ENCODE data around the gene RBBP8NL. TPM values are rescaled to one million over a fixed set of nuclear protein-coding genes. Genes with fewer than 3 reads are reported as not detected.

RBBP8NL gene
- total RNA-seq, 1 experiment from 2014 or later = 39.2 TPM

DNA sequence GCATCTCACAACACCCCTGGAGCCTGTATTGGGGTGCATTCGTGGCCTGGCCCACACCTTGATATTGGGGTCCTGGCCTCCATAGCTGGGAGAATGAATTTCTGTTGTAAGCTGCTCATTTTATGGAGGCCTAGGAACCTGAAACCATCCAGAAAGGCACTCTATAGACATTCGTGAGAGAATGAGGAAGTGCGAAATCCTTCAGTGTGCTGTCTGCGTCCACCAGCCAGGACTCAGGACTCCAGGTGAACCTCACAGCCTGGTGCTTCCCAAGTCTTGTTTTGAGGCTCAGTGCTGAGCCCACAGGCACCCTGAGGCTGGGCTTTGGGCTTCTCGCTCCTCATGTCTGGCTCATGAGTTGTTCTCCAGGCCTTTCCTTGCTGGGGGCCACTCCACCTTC, 11.9 kb upstream of the RBBP8NL start:
- Histone ChIP-seq H3K27me3 (replicated peaks; ENCODE audit: control insufficient read depth, insufficient read depth, low read length) (no peaks in the 10 kb centered on the region), H3K9me3 (no peaks in the 10 kb centered on the region), H3K36me3 (ENCODE audit: control insufficient read depth, insufficient read depth, low read length) (no peaks in the 10 kb centered on the region), H3K4me3 (ENCODE audit: low read depth, low read length) (no peak overlapping the region), H3K4me1 (peaks cover 28% of the 10 kb centered on the region)
- H3K27ac Mint-ChIP-seq (ENCODE audit: unreplicated experiment) = peak overlapping the region; percentile 10
- no TSS peak for BruUV-seq (replicated peaks)
- TF ChIP-seq, protein P1, sequence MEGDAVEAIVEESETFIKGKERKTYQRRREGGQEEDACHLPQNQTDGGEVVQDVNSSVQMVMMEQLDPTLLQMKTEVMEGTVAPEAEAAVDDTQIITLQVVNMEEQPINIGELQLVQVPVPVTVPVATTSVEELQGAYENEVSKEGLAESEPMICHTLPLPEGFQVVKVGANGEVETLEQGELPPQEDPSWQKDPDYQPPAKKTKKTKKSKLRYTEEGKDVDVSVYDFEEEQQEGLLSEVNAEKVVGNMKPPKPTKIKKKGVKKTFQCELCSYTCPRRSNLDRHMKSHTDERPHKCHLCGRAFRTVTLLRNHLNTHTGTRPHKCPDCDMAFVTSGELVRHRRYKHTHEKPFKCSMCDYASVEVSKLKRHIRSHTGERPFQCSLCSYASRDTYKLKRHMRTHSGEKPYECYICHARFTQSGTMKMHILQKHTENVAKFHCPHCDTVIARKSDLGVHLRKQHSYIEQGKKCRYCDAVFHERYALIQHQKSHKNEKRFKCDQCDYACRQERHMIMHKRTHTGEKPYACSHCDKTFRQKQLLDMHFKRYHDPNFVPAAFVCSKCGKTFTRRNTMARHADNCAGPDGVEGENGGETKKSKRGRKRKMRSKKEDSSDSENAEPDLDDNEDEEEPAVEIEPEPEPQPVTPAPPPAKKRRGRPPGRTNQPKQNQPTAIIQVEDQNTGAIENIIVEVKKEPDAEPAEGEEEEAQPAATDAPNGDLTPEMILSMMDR (IDR thresholded peaks at IDR 0.05; ENCODE audit: insufficient read depth in 1 of 2, low read depth in 1 of 2, low read length in 1 of 2, severe bottlenecking in 1 of 2, unreplicated experiment in 1 of 2) = no peak
- intact Hi-C loops (cut with micrococcal nuclease; ENCODE audit: unreplicated experiment) = no loop called here
- H3K27me3 Mint-ChIP-seq (ENCODE audit: insufficient read depth, unreplicated experiment) = no peaks in the 10 kb centered on the region
- H3K4me1 Mint-ChIP-seq (ENCODE audit: low read depth, unreplicated experiment) = peaks cover 41% of the 10 kb centered on the region
- ChIA-PET POLR2A (interaction anchor here (0.6 kb wide), 1 partner anchor 355 kb away, joined by 3 read pairs; no protein-coding TSS in a partner anchor), CTCF (interaction anchor here (0.6 to 2.6 kb wide), 4 partner anchors 9 to 177 kb away, joined by 3 to 8 read pairs (median 4); no protein-coding TSS in a partner anchor)
- DNase-seq = no peak
- H3K4me3 Mint-ChIP-seq (ENCODE audit: unreplicated experiment) = no peak overlapping the region
- H3K36me3 Mint-ChIP-seq (ENCODE audit: insufficient read depth, unreplicated experiment) = no peaks in the 10 kb centered on the region
- no peaks in the 10 kb centered on the region for H3K9me3 Mint-ChIP-seq (ENCODE audit: unreplicated experiment)

DNA sequence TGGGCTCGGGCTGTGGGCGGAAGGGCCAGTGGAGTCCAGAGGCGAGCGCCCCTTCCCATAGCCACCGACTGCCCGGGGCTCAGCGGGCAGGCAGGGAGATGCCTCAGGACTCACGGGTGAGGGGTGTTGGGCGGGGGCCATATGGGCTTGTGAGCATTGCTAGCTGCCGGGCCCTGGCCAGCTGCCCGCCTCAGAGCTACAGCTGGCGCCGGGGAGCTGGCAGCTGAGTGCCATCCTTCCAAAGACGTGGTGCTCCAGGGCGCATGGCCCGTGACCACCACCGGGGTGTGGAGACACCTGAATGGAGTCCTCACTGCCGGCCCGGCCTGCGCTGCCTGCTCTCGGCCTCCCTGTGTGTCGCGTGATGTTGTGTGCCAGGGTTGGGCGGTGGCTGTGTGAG, 10.6 kb upstream of the RBBP8NL start:
- TF ChIP-seq, protein P1 (IDR thresholded peaks at IDR 0.05; ENCODE audit: insufficient read depth in 1 of 2, low read depth in 1 of 2, low read length in 1 of 2, severe bottlenecking in 1 of 2, unreplicated experiment in 1 of 2) = peak; percentile 21 to 25
- no peaks in the 10 kb centered on the region for H3K36me3 ChIP-seq (ENCODE audit: control insufficient read depth, insufficient read depth, low read length)
- DNase-seq = peak in 1 of 2 experiments; percentile 58
- peaks cover 39% of the 10 kb centered on the region for H3K4me1 ChIP-seq
- no peak overlapping the region for H3K4me3 ChIP-seq (ENCODE audit: low read depth, low read length)
- peak overlapping the region; percentile 84 for H3K27ac Mint-ChIP-seq (ENCODE audit: unreplicated experiment)
- H3K27me3 ChIP-seq (replicated peaks; ENCODE audit: control insufficient read depth, insufficient read depth, low read length) = no peaks in the 10 kb centered on the region
- ChIA-PET POLR2A (no interaction called here), CTCF (interaction anchor here (1.0 to 2.6 kb wide), 2 partner anchors 13 to 179 kb away, joined by 3 to 8 read pairs; no protein-coding TSS in a partner anchor)
- no peaks in the 10 kb centered on the region for H3K9me3 ChIP-seq
- H3K4me3 Mint-ChIP-seq (ENCODE audit: unreplicated experiment) = no peak overlapping the region
- peaks cover 50% of the 10 kb centered on the region for H3K4me1 Mint-ChIP-seq (ENCODE audit: low read depth, unreplicated experiment)
- no peaks in the 10 kb centered on the region for H3K9me3 Mint-ChIP-seq (ENCODE audit: unreplicated experiment)
- no TSS peak for BruUV-seq (replicated peaks)
- intact Hi-C loops (cut with micrococcal nuclease; ENCODE audit: unreplicated experiment) = no loop called here
- peaks cover 4% of the 10 kb centered on the region for H3K36me3 Mint-ChIP-seq (ENCODE audit: insufficient read depth, unreplicated experiment)
- H3K27me3 Mint-ChIP-seq (ENCODE audit: insufficient read depth, unreplicated experiment) = no peaks in the 10 kb centered on the region

DNA sequence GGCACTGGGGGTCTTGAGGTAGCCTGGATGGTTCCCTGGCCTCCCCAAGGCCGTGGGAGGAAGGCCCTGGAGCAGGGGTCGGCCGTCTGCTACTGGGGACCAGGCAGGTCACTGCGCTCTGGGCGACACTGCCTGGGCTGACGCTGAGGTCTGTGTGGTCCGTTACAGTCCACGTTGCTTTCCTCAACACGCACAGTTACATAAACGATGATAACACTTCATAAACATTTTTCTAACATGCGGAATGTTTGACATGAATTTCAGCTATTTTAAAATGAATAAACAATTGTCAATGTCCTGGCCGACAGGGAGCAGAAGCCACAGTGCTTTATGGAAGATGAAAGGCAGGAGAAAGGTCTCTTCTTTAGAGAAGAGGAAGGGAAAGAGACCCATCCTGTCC, 10.2 kb upstream of the RBBP8NL start:
- no peaks in the 10 kb centered on the region for H3K27me3 ChIP-seq (replicated peaks; ENCODE audit: control insufficient read depth, insufficient read depth, low read length)

More for the DNA sequence above, 10.2 kb upstream of the RBBP8NL start:
- no peak overlapping the region for H3K4me3 Mint-ChIP-seq (ENCODE audit: unreplicated experiment)
- TF ChIP-seq, protein P1 (IDR thresholded peaks at IDR 0.05; ENCODE audit: insufficient read depth in 1 of 2, low read depth in 1 of 2, low read length in 1 of 2, severe bottlenecking in 1 of 2, unreplicated experiment in 1 of 2) = no peak
- intact Hi-C loops (cut with micrococcal nuclease; ENCODE audit: unreplicated experiment) = no loop called here
- peak overlapping the region; percentile 84 for H3K27ac Mint-ChIP-seq (ENCODE audit: unreplicated experiment)
- Histone ChIP-seq H3K4me1 (peaks cover 44% of the 10 kb centered on the region), H3K36me3 (ENCODE audit: control insufficient read depth, insufficient read depth, low read length) (no peaks in the 10 kb centered on the region), H3K4me3 (ENCODE audit: low read depth, low read length) (no peak overlapping the region), H3K9me3 (no peaks in the 10 kb centered on the region)
- BruUV-seq (replicated peaks) = no TSS peak
- no peak for DNase-seq
- H3K4me1 Mint-ChIP-seq (ENCODE audit: low read depth, unreplicated experiment) = peaks cover 54% of the 10 kb centered on the region
- no peaks in the 10 kb centered on the region for H3K9me3 Mint-ChIP-seq (ENCODE audit: unreplicated experiment)
- no peaks in the 10 kb centered on the region for H3K27me3 Mint-ChIP-seq (ENCODE audit: insufficient read depth, unreplicated experiment)
- H3K36me3 Mint-ChIP-seq (ENCODE audit: insufficient read depth, unreplicated experiment) = peaks cover 7% of the 10 kb centered on the region
- POLR2A ChIA-PET = no interaction called here
- CTCF ChIA-PET = interaction anchor here (1.0 to 2.6 kb wide), 3 partner anchors 13 to 179 kb away, joined by 3 to 8 read pairs (median 5); no protein-coding TSS in a partner anchor
